Left lobe of liver (tissue), 2 donors: Measurements from ENCODE around the gene STPG3. TPM values are rescaled to one million over a fixed set of nuclear protein-coding genes. Genes with fewer than 3 reads are reported as not detected.

Experiments
- ATAC-seq: fragments of 200-7000 bp; cut with Tn5 transposase; one replicate; pipeline ENCODE4 v1.9.1; 2020; ENCODE audit warnings: mild to moderate bottlenecking, moderate library complexity
- DNase-seq: peaks from one replicate; pipeline ENCODE4 v3.0.0-alpha.2; 2020; ENCODE audit warnings: low spot score
- total RNA-seq: library from RNA; stranded (reverse); gene quantifications from one replicate; pipeline ENCODE4 v1.2.1, GENCODE V29; 2021
- donor health status: DM: no; HTN: no; CAD: no; lungs with moderate emphysema.
- donor health status: DM: no; HTN: yes; CAD: no.

Gene STPG3
- total RNA-seq, 1 donor from 2014 or later, result not detected

DNA sequence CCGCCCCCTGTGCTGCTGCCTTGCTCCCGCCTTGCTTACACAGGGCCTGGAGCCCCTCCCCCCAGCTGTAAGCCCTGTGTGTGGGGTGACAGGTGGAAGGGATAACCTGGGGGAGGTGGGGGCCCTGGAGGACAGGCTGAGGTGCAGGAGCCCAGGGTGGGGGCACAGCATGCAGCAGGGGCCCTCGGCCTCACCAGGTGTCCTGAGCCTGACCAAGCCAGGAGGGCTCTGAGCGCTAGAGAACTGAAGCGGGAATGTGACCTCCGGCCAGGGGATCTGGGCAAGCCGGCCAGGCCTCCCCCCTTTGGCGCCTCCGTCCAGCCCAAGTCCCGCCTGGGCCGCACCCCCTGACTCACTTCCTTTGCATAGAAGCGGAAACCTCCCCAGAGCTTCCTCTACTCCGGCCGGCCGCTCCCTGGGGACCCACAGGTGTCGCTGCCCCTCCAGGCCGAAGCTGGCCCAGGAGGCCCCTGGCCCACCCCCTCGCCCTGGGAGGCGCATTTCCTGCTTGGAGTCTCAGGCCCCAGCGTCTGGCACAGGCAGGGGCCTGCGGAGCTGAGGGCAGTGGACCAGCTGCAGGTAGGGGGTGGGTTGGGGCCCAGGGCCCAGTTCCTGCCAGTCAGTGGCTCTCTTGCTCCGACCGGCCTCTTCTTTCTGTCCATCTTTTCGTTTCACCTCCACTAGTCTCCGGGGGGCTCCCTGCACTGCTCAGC is 26.4 kb downstream of the STPG3 start, which contains the start of gene TOR4A:
TOR4A (plus strand) TSS at position 398 of the 713 bp plus-strand sequence. CDS start 964 bp downstream, outside the sequence.
- peak; percentile 73 for DNase-seq
- peak; percentile 66 for ATAC-seq

DNA sequence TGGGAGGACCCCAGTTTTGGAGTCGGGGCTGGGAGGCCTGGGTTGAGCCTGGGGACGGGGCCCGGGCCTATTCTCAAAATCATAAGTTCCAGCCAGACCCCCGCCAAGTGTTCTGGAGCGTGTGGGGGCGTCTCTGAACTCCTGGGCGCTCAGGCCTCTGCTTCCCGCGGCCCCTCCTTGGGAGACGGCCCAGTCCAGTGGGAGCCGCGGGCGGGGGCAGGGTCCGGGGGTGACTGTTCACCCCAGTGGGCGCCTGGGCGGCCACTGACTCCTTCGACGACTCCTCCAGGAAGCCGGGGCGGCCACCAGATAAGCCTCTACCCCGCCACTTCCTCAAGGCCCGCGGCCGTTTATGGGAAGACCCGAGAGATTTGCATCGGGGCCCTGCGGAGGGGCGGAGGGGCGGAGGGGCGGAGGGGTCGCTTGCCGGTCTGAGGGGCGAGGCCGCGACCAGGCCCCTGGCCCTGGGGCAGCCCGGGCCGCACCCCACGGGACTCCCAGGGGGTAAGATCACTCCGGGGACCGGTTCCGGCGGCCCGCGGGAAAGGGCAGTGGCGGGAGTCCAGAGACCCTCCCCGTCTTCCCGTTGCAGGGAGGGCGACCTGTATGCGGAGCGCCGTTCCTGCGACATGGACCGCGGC is 27.1 kb downstream of the STPG3 start:
- peak; percentile 50 for DNase-seq

DNA sequence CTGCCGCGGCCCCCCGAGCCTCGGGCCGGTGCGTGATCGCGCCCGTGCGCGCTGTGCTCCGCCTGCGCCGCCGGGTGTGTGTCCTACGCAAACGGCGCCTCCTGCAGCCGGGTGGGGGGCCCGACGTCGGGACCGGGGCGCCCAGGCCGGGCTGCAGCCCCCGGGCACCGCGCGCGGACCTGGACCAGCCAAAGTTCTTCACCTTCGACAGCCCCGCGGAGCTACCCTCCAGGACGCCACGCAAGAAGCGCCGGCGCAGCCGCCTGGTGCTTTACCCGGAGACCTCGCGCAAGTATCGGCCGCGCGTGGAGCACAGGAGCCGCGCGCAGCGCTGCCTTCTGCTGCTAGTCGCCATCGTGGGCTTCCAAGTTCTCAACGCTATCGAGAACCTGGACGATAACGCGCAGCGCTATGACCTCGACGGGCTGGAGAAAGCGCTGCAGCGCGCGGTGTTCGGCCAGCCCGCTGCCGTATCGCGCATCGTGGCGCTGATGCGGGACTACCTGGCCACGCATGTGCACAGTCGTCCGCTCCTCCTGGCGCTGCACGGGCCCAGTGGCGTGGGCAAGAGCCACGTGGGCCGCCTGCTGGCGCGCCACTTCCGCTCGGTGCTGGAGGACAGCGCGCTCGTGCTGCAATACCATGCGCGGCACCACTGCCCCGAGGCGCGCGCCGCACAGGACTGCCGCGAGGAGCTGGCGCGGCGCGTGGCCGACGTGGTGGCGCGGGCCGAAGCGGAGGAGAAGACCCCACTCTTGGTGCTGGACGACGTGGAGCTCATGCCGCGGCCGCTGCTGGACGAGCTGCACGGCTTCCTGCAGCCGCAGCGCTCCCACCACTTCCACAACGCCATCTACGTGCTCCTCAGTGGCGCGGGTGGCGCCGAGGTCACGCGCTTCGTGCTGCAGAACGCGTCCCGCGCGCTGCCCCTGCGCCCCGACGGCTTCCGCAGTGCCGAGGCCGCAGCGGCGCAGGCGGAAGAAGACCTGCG is 27.9 kb downstream of the STPG3 start:
- ATAC-seq (no peak), DNase-seq (peak; percentile 47)

More for the DNA sequence above, 27.1 kb downstream of the STPG3 start:
- ATAC-seq, result peak; percentile 16

DNA sequence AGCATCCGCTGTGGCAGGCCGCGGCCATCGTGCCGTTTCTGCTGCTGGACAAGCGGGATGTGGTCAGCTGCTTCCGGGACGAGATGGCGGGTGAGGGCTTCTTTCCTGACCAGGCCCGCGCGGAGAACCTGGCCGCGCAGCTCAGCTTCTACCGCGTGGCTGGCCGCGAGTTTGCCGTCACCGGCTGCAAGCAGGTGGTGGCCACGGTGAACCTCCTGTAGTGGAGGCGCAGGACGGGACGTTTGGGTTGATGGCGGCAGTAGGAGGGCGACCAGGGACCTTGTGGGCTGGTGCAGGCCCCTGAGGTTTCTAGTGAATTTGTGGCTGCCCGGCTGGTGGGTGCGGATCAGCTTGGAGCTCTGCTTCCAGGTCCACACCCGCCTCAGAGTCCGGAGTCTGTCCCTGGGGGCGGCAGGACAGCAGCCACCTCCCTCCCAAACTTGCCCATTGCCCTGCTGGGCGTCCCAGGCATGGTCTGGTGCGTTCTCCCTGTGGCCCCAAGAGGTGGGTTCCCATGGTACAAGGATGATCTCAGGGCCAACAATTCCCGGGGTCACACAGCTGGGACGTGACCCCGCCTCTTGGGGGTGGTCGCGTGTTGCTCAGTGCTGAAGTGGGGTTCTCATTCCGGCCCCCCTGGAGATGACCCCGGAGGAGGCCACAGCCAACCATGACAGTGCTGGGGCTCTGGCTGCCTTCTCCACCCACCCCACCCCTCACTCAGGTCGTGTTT is 28.8 kb downstream of the STPG3 start:
- DNase-seq, result no peak
- ATAC-seq, result no peak

DNA sequence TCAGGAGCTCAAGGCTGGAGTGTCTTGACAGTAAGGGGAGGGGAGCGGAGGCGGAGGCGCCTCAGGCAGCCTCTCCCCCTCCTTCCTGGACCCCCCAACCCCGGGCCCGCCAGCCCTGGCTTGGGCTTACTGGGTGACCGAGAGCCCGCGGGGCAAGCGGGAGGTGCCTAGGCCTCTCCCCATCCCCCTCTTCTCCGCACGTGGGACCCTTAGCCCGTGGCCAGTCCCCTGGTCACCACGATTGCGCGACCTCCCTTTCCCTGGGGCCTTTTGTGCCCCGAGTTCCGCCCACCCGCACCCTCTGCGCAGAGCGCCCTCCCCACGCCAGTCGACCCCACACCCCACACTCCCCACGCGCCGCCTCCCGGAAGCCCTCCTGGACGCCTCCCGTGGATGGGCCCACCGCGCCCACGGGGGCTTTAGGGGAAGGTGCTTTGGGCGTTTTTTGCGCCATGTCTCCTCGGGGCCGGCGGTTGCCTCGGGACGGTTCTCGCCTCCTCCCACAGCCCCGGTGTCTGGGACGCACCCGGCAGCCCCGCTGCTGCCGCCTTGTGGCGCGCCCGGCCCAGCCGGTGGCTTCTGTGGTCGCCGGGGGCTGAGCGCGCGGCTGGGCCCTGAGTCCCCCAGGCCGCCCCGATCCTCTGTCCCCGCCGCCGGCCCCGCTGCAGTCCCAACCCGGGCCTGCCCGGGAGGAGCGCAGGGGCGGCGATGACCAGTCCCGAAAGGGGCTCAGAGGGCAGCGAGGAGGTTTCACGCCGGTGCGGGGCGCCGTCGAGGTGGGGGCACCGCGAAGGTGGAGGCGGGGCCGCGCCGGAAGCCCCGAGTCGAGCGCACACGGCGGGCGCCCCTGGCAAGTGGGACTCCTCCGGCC is 29.6 kb downstream of the STPG3 start:
- ATAC-seq, result no peak
- DNase-seq, result no peak

DNA sequence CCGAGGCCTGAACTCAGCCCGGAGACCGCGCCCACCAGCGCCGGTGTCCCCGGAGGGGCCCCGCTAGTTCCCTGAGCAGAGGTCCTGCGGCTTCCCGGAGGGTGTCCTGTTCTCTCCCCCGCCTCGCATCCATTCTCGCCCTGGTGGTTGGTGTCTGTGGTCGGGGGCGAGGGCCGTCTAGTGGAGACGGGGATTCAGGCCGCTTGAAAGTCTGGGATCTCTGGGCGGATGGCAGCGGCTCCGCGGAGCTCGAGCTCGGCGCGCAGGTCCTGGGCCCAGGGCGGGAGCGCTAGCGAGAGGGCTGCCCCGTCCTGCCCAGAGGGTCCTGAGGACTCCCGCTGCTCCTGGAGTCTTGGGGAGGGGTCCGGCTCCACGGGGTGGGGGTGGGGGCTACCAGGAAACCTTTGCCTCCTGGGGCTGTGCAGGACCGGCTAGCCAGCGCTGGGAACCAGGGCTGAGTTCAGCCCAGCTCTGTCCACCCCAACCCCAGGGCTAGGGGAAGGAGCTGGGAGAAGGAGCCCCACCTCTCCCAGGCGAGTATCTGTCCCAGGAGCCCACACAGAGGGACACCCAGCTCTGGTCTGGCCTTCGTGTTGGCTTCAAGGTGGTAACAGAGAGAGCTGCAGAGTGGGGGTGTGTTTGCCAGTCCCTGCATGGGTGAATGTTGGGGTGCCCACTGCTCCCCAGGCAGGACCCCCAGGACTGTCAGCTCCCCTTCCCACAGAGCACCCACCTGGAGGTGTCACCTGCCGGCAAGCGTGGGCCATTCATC is 30.4 kb downstream of the STPG3 start:
- ATAC-seq (no peak), DNase-seq (no peak)

DNA sequence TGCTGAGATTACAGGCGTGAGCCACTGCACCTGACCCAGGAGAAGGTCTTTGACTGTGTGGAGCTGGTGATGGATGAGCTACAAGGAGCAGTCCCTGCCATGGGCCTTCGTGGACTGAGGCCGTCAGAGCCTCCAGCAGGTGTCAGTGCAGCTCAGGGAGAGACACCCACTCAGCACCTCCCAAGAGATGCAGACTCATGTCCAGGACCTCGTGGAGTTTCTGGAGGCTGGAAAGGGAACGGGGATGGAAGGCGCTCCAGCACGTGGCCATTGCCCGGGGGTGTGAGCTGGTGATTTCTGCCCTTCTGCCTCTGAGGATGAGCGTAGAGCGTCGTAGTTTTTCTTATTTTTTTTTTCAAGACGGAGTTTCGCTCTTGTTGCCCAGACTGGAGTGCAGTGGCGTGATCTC is 35.9 kb downstream of the STPG3 start:
- ATAC-seq (peak; percentile 100), DNase-seq (peak; percentile 69)

DNA sequence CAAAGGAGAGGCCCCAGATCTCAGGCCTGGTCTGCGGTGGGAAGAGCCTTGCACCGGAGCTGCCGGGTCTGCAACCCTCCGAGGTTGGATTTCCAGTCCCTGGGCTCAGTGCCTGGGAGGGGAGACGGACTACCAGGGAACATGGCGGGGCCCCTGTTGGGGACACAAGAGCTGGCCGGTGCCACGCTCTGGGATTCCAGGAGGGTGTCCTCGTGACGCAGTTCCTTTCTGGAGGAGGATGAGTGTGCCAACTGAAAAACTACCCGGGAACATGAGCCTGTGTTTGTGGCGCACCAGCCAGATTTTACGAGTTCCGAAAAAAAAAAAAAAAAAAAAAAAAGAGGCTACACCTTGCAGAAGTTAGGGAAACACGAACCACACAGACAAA is 42.0 kb downstream of the STPG3 start:
- DNase-seq (no peak), ATAC-seq (no peak)

DNA sequence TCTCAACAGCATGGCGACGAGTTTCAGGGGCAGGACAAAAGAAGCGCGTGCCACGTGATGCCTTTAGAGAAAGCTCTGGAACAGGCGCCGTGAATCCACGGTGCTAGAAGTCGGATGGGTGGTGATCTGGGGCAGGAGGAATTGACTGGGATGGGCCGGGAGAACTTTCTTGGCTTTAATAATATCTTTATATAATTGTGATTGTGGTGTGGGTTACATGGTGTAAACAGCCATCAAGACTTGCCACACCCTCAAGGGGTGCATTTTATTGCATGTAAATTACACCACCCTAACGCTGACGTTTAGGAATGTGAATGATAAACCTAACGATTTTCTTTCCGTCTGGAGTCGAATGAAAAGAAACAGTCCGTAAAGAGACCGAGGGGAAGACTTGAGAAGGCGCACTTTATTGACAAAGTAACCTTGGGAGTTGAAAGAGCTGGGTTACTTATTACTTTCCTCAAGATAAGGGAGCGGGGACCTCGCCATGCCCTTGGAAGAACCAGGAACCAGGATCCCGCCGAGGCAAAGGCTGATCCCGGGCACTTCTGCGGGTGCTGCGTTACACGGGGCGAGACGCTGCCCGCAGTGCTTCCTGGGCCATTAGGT is 42.5 kb downstream of the STPG3 start:
- peak; percentile 5 for ATAC-seq

DNA sequence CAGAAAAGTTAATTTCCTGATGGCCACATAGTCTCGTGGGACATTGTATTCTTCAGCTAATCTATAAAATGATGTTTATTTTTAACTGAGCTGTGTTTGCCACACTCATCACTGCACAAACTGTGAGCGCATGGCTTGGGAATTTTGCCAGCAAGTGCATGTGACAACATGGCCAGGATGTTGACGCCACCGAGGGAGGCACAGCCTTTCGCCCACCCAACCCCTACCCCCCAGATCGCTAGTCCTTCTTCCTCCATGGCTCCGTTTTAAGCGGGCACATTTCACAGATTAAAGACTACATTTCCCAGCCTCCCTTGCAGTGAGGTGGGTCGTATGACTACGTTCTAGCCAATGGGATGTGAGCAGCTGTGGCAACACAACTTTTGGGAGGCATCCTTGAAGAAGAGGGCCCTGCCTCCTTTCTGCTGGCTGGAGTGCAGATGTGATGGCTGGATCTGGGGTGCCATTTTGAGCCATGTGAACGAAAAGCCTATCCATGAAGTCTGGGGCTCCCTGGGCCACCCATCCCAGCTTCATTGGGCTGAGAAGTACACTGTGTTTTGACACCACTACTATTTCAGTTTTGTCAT is 43.1 kb downstream of the STPG3 start:
- DNase-seq (no peak), ATAC-seq (peak; percentile 58)

More for the DNA sequence above, 42.5 kb downstream of the STPG3 start:
- DNase-seq, result no peak

DNA sequence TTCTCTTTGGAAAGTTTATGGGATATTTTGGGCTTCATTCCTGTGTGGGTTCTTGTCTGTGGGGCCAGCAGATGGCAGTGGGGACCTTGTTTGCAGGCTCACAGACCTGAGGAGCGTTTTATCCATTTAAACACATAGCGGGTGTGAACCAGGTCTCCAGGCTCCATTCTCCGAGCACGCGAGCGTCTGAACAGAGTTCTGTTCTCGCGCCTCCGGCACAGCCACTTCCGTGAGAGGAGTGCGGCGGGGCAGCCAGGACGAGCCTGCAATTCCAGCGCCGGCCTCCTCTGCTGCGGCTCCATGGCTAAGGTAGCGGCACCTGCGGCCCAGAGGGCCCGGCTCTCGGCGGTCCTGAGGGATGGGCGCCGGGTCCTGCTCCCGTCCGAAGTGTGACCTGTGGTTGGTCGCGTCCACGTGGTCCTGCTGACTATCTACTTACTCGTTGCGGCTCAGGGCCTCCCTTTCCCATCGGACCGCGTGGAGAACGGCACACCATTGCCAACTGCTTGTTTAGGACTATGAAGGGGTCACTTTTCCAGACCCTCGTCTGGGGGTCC is 43.7 kb downstream of the STPG3 start:
- DNase-seq (no peak), ATAC-seq (peak; percentile 45)

DNA sequence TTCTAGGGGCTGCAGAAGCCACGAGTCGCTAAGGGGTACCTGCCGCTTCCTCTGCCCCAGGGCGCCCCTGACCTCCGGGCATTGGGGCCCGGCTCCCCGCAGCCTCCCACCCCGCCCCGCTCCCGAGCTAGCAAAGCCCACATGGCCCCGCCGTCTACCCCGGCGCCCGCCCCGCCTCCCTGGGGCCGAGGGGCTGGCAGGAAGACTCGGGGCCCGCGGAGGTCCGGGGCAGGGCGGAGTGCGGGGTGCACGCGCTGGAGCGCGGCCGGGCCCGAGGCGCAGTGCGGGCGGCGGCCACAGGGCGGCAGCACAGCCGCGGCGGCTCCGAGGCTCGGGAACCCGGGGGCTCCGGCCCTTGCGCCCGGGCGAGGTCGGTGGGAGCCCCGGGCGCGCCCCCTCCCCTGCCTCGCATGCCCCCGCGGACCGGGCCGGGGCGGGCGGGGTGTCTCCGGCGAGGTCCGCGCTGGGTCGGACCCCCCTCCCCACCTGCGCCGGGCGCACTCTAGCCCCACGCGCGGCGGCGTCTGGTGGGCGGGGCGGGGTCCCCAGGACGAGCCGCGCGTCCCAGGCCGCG is 44.2 kb downstream of the STPG3 start:
- no peak for DNase-seq

DNA sequence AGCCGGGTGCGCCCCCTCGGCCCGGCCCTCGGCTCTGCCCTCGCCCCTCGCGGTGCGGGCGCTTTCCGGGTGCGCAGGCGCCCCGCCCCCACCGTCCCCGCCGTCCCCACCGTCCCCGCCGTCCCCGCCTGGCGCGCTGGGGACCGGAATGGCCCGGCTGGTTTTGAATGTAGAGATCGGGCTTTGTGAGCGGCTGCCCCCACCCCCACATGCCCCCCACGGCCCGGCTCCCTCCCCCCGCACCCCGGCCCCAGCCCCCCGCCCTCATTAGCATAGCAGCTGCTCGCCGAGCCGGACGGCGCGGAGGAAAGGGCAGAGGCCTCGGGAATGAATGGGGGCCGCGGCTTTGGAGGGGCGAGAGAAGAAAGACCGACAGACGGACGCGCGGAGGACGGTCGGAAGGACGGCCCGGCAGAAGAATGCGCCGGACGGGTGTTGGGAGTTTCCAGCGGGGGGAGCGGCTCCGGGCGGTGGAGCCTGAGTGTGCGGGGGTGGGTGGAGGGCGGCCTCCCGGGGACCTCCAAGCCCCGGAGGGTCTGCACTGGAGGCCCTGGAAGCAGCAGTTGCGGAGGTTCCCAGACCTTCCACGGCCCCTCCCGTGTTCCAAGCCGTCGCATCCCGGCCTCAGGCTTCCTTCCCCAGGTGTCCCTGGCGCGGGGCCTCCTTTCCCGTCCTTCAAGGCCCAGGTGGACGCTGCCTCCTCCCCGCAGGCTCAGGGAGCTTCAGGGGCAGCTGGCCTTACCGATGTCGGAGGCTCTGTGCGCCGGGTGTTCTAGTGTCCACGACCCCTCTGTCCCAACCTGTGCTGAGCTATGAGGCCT is 45.0 kb downstream of the STPG3 start:
- DNase-seq (no peak), ATAC-seq (no peak)

More for the DNA sequence above, 44.2 kb downstream of the STPG3 start:
- peak; percentile 80 for ATAC-seq

DNA sequence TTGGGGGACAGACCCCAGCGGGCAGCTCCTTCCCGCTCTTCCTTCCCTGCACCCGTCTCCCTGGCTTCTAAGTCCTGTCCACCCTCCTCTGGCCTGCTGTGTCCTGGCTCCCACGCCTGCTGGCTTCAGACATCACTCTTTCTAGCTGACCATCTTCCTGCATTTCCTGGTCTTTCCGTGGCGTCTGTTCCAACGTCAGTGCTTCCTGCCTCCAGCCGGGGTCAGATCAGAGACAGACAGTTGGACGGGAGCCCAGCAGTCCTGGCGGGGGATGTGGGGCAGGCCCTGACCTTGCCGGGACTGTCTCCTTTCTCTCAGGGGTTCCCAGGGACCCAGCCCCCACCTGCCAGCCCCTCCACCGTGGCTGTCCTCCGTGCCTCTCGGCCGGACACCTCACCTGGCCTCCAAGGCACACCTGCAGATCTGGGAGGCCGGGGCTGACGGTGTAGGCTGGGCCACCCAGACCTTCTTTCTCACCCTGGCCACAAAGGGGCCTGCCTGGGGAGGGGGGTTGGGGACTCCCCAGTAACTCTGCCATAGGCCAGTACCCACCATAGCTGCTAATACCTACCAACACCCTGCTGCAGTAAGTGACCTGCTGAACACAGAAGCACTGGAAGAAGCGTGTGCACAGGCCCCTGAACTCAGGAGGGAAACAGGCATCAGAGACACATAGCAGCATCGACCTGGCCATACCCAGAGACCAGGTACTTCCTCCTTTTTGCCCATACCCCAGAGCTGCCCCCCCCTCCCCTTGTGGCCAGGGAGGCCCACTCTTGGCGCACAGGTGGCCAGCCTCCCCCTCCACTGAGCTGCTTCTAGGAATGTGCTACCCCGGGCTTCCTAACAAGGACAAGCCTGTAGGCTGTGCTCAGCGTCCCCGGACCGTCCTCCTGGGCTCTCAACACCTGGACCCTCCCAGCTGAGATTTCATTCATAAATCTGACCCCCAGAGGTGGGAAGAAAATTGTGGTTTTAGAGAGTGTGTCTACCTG is 45.9 kb downstream of the STPG3 start:
- ATAC-seq, result peak; percentile 37
- peak; percentile 75 for DNase-seq

DNA sequence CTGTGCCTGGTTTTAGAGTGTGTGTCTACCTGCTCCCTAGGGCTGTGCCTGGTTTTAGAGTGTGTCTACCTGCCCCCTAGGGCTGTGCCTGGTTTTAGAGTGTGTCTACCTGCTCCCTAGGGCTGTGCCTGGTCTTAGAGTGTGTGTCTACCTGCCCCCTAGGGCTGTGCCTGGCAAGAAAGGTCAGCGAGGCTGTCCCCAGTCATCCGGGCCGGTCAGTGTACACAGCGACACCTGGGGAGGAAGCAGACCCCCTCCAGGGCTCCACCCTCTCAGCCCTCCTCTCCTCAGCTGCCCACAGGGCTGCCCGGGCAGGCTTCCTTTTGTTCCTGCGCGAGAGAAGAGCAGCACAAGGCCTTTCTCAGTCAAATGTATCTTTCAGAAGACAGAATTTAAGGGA is 46.9 kb downstream of the STPG3 start:
- ATAC-seq, result no peak
- no peak for DNase-seq
